Muscle layer of duodenum (tissue), 2 donors: Measurements from ENCODE around the gene TLN1.

Source experiments
- H3K27ac ChIP-seq: one replicate; pipeline ENCODE4 v1.7.0; 2013; ENCODE audit warnings: mild to moderate bottlenecking, low read length
- H3K27me3 ChIP-seq: one replicate; pipeline ENCODE4 v1.7.0; 2013; ENCODE audit warnings: low read depth, mild to moderate bottlenecking, control low read depth, low read length
- H3K36me3 ChIP-seq, 2 donors: one replicate each; pipeline ENCODE4 v1.7.0; 2013; ENCODE audit warnings: low read length in 2 of 2, control low read depth in 1 of 2, mild to moderate bottlenecking in 1 of 2; ENCODE audit not compliant: insufficient read depth in 2 of 2, control insufficient read depth in 1 of 2
- H3K4me1 ChIP-seq, 2 donors: one replicate each; pipeline ENCODE4 v1.7.0; 2013; ENCODE audit warnings: low read length in 2 of 2, mild to moderate bottlenecking in 2 of 2, control low read depth in 1 of 2, moderate library complexity in 1 of 2; ENCODE audit not compliant: insufficient read depth in 2 of 2, control insufficient read depth in 1 of 2
- H3K4me3 ChIP-seq, 2 donors: one replicate each; pipeline ENCODE4 v1.7.0; 2013; ENCODE audit warnings: low read length in 2 of 2, low read depth in 1 of 2, mild to moderate bottlenecking in 1 of 2
- H3K9me3 ChIP-seq, 2 donors: one replicate each; pipeline ENCODE4 v1.7.0; 2013; ENCODE audit warnings: low read length in 2 of 2, control low read depth in 1 of 2, mild to moderate bottlenecking in 1 of 2; ENCODE audit not compliant: control insufficient read depth in 1 of 2
- donor health status: healthy.

TLN1 gene

DNA sequence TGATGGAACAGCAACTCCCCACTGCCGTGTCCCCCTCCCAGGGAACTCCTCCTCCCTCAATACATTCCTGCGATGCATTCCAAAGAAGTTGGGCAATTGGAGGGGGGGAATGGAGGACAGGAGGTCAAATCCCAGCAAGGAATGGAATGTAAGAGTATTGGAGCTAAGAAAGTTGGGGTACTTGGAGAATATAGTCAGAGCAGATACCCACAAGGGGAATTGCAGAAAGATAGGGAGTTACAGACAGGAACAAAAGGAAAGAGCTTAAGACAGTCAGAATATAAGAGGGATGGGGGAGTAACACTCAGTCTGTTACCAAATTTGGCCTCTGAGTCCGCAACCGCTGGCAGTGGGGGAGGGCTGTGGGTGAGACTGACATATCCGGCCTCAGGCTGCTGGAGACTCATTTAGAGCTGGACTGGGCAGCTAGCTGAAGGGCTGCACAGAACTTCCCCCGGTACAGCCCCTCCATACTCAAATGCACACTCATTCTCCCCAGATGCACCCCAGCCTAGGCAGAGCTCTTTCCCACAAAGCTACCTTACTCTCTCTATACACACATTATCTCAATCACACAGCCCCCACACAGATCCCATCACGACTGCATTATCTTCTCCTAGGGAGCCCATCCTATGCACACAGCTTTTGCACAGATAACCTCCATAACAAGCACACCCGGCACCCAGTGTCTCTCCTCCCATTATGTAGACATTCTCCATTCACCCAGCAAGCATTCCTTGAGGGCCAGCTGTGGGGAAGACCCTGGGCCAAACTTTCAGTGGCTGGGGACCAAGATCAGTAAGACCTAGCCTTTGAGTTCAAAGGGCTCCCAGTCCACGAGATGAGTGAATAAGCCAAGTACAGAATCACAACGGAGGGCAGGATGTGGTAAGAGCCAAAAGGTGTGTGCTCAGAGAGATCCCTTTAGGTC lies 3.7 kb downstream of the TLN1 start:
- Histone ChIP-seq H3K27ac (peak overlapping the region; percentile 97), H3K36me3 (peaks cover 23 to 29% of the 10 kb centered on the region in 2 donors), H3K4me3 (peak overlapping the region; percentile 77 to 90), H3K9me3 (no peaks in the 10 kb centered on the region), H3K4me1 (peaks cover 35 to 52% of the 10 kb centered on the region in 2 donors), H3K27me3 (no peaks in the 10 kb centered on the region)

GRCh38 chr9:35727676-35728040 lies 4.3 kb downstream of the TLN1 start:
- no peaks in the 10 kb centered on the region for H3K27me3 ChIP-seq
- H3K27ac ChIP-seq: peak overlapping the region; percentile 97
- peak overlapping the region; percentile 77 to 90 for H3K4me3 ChIP-seq
- peaks cover 25 to 35% of the 10 kb centered on the region in 2 donors for H3K36me3 ChIP-seq
- peaks cover 35 to 48% of the 10 kb centered on the region in 2 donors for H3K4me1 ChIP-seq
- H3K9me3 ChIP-seq: no peaks in the 10 kb centered on the region

- Histone ChIP-seq H3K4me1 (peaks cover 35 to 48% of the 10 kb centered on the region in 2 donors), H3K4me3 (peak overlapping the region; percentile 77 to 90), H3K27ac (peak overlapping the region; percentile 97), H3K9me3 (no peaks in the 10 kb centered on the region), H3K36me3 (peaks cover 32 to 43% of the 10 kb centered on the region in 2 donors), H3K27me3 (no peaks in the 10 kb centered on the region)
Observed at GRCh38 chr9:35726931-35727330, 5.1 kb downstream of the TLN1 start.

DNA sequence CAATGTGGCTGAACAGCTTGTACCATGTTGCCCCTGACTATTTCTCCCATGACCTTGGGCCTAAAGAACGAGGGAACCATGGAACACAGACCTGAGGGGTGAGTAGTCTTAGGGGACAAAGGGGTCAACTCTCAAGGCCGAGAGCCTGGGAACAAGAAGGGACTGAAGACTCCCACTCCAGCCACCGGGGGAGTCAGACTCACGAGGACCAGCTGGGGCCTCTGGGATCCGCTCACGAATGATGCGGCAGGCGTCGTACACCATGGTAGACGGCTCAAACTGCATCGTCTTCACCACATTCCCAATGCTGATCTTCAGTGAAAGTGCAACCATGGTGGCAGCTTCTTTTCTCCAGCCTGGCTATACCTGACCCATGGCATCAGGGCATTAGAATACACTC lies 6.6 kb downstream of the TLN1 start:
- Histone ChIP-seq H3K36me3 (peaks cover 48 to 58% of the 10 kb centered on the region in 2 donors), H3K4me3 (no peak overlapping the region), H3K27me3 (no peaks in the 10 kb centered on the region), H3K4me1 (peaks cover 29 to 42% of the 10 kb centered on the region in 2 donors), H3K9me3 (no peaks in the 10 kb centered on the region), H3K27ac (no peak overlapping the region)

GRCh38 chr9:35723908-35724307 lies 8.1 kb downstream of the TLN1 start:
- no peak overlapping the region for H3K4me3 ChIP-seq
- no peaks in the 10 kb centered on the region for H3K9me3 ChIP-seq
- H3K27me3 ChIP-seq: no peaks in the 10 kb centered on the region
- peaks cover 63 to 73% of the 10 kb centered on the region in 2 donors for H3K36me3 ChIP-seq
- no peak overlapping the region for H3K27ac ChIP-seq
- H3K4me1 ChIP-seq: peaks cover 20 to 27% of the 10 kb centered on the region in 2 donors

GRCh38 chr9:35723426-35723825 lies 8.6 kb downstream of the TLN1 start:
- H3K36me3 ChIP-seq: peaks cover 67 to 78% of the 10 kb centered on the region in 2 donors

GRCh38 chr9:35719546-35719945 lies 12.4 kb downstream of the TLN1 start:
- H3K27ac ChIP-seq: no peak overlapping the region
- no peak overlapping the region for H3K4me3 ChIP-seq
- H3K4me1 ChIP-seq: no peaks in the 10 kb centered on the region
- peaks cover 95 to 100% of the 10 kb centered on the region in 2 donors for H3K36me3 ChIP-seq
- no peaks in the 10 kb centered on the region for H3K9me3 ChIP-seq
- no peaks in the 10 kb centered on the region for H3K27me3 ChIP-seq

More at GRCh38 chr9:35723426-35723825, 8.6 kb downstream of the TLN1 start:
- Histone ChIP-seq H3K9me3 (no peaks in the 10 kb centered on the region), H3K4me1 (peaks cover 18 to 22% of the 10 kb centered on the region in 2 donors), H3K27ac (no peak overlapping the region), H3K4me3 (no peak overlapping the region), H3K27me3 (no peaks in the 10 kb centered on the region)

GRCh38 chr9:35718721-35719511 lies 13.1 kb downstream of the TLN1 start:
- H3K9me3 ChIP-seq: no peaks in the 10 kb centered on the region
- H3K27ac ChIP-seq: no peak overlapping the region
- peaks cover 95 to 100% of the 10 kb centered on the region in 2 donors for H3K36me3 ChIP-seq
- H3K4me3 ChIP-seq: no peak overlapping the region
- H3K4me1 ChIP-seq: no peaks in the 10 kb centered on the region
- H3K27me3 ChIP-seq: no peaks in the 10 kb centered on the region

DNA sequence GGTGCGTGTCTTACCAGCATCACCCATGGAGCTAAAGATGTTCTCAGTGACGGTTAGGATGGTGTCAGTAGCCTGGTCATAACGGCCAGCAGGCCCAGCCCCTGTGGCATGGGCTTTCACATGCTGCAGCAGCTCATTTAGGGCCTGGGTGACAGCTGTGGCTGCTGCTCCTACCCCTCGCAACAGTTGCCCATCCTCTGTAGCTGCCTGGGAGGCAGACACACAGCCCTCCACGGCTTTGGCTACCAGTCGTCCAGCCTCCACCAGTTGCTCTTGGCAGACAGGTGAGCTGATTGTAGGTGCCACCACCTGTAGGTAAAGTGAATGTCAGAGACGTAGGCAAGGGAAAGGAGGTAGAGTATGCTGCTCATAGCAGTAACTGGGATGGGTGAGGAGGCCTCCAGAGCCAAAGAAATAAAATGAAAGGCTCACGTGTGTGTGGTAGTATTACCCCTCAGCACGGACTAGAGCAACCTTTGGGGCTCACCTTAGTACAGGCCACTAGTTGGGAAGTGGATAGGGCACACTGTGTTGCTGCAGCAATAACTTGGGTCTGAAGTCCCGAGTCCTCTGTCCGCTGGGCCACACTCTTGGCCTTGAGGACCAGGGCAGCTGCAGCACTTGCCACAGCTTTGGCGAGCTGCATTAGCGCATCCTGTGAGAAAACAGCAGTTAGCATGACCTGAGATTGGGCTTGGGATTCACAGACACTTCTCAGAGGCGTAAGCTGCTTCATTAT lies 14.7 kb downstream of the TLN1 start:
- H3K4me3 ChIP-seq: no peak overlapping the region
- H3K9me3 ChIP-seq: no peaks in the 10 kb centered on the region
- no peaks in the 10 kb centered on the region for H3K27me3 ChIP-seq
- H3K4me1 ChIP-seq: no peaks in the 10 kb centered on the region
- H3K36me3 ChIP-seq: peaks cover 96 to 100% of the 10 kb centered on the region in 2 donors
- H3K27ac ChIP-seq: no peak overlapping the region

DNA sequence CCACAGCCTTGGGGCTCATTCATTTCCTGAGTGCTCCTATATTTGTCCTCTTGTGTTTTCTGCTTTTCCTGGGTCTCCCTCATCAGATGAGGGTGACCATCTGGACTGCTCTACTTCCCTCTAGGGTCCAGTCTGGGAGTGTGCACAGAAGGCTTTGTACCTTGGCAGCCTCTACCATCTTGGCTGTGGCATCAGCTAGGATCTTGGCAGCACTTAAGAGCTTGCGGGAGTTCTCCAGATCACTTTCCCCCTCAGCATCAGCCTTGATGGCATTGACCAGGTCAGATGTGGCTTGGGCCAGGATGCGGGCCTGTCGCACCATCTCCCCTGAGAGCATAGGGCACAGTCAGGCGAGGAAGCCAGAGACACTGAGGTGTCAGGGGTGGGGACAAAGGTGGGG lies 15.8 kb downstream of the TLN1 start:
- Histone ChIP-seq H3K27ac (peak overlapping the region; percentile 7), H3K9me3 (no peaks in the 10 kb centered on the region), H3K4me3 (no peak overlapping the region), H3K36me3 (peaks cover 95 to 100% of the 10 kb centered on the region in 2 donors), H3K4me1 (no peaks in the 10 kb centered on the region), H3K27me3 (no peaks in the 10 kb centered on the region)
